ENCODE results near the gene TGFB1.

GRCh38 chr19:41398050-41398418 lies 44.3 kb upstream of the TGFB1 start:
- TF ChIP-seq CTCF (IDR thresholded peaks at IDR 0.05; ENCODE audit: poor library complexity, severe bottlenecking): no peak
- no peak for TF ChIP-seq REST (IDR thresholded peaks at IDR 0.05; ENCODE audit: borderline replicate concordance)
- TF ChIP-seq TAF1 (IDR thresholded peaks at IDR 0.05; ENCODE audit: low read depth): no peak
- no peak for TF ChIP-seq EZH2 (IDR thresholded peaks at IDR 0.05; ENCODE audit: borderline replicate concordance, insufficient read depth, low read length, poor library complexity, severe bottlenecking)
- TF ChIP-seq RAD21 (conservative IDR thresholded peaks at IDR 0.05): no peak

Data from neural cell (in vitro differentiated cells).